22Rv1 (cell line): ENCODE data around the gene UGT1A6.

Experiments
- ZFX ChIP-seq: fragments of 450-650 bp; IDR thresholded peaks from 2 replicates; pipeline ENCODE4 v1.6.1; 2017; ENCODE audit warnings: antibody characterized with exemption, borderline replicate concordance
- TF ChIP-seq, protein P1 (sequence below): fragments of 450-650 bp; IDR thresholded peaks from 2 replicates; pipeline ENCODE4 v1.5.1; 2017; ENCODE audit warnings: mild to moderate bottlenecking

DNA sequence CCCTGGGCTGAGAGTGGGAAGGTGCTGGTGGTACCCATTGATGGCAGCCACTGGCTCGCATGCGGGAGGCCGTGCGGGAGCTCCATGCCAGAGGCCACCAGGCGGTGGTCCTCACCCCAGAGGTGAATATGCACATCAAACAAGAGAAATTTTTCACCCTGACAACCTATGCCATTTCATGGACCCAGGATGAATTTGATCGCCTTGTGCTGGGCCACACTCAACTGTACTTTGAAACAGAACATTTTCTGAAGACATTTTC lies 54.5 kb downstream of the UGT1A6 start:
- TF ChIP-seq, protein P1, sequence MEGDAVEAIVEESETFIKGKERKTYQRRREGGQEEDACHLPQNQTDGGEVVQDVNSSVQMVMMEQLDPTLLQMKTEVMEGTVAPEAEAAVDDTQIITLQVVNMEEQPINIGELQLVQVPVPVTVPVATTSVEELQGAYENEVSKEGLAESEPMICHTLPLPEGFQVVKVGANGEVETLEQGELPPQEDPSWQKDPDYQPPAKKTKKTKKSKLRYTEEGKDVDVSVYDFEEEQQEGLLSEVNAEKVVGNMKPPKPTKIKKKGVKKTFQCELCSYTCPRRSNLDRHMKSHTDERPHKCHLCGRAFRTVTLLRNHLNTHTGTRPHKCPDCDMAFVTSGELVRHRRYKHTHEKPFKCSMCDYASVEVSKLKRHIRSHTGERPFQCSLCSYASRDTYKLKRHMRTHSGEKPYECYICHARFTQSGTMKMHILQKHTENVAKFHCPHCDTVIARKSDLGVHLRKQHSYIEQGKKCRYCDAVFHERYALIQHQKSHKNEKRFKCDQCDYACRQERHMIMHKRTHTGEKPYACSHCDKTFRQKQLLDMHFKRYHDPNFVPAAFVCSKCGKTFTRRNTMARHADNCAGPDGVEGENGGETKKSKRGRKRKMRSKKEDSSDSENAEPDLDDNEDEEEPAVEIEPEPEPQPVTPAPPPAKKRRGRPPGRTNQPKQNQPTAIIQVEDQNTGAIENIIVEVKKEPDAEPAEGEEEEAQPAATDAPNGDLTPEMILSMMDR: no peak
- no peak for TF ChIP-seq ZFX
